ENCODE results near the gene MIX23. TPM values are rescaled to one million over a fixed set of nuclear protein-coding genes. Genes with fewer than 3 reads are reported as not detected.
A peak's percentile ranks its signal among the peaks of the same experiment; 100 is the strongest.

MIX23 gene
- total and polyA plus RNA-seq, 2 of the 4 experiments (the other 2 are of a cell fraction) = 10.0 to 26.7 TPM

DNA sequence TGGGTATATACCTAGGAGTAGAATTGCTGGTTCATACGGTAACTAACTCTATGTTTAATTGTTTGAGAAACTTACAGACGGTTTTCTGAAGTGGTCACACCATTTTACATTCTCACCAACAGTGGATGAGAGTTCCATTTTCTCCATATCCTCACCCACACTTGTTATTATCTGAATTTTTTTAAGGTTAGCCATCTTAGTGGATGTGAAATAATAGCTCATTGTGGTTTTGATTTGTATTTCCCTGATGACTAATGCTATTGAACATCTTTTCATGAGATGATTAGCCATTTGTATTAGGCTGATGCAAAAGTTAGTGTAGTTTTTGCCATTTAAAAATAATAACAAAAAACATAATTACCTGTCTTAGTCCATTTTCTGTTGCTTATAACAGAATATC lies 39.4 kb downstream of the MIX23 start:
- no peaks in the 10 kb centered on the region for H3K9me3 ChIP-seq (ENCODE audit: control insufficient read depth, insufficient read depth, low read length)
- H4K5ac ChIP-seq (ENCODE audit: low read depth, low read length) = no peak overlapping the region
- TF ChIP-seq MXI1 (IDR thresholded peaks at IDR 0.05; ENCODE audit: borderline replicate concordance, low read depth, low read length) (no peak), SMC3 (IDR thresholded peaks at IDR 0.05; ENCODE audit: low read depth, low read length) (no peak), CEBPB (IDR thresholded peaks at IDR 0.05; ENCODE audit: low read depth, low read length) (no peak), RAD21 (IDR thresholded peaks at IDR 0.05; ENCODE audit: low read length) (no peak), RCOR1 (IDR thresholded peaks at IDR 0.05; ENCODE audit: insufficient replicate concordance, low read length) (no peak), RFX5 (IDR thresholded peaks at IDR 0.05; ENCODE audit: low read depth, low read length) (no peak), CTCF (conservative IDR thresholded peaks at IDR 0.05; ENCODE audit: low read depth, low read length) (no peak), CHD1 (IDR thresholded peaks at IDR 0.05; ENCODE audit: low read depth, low read length) (no peak), POLR2A (IDR thresholded peaks at IDR 0.05; ENCODE audit: low read depth, low read length) (no peak), NFE2L2 (IDR thresholded peaks at IDR 0.05; ENCODE audit: low read depth, low read length) (no peak), MAZ (IDR thresholded peaks at IDR 0.05; ENCODE audit: borderline replicate concordance, low read depth, low read length) (no peak)
- H3K27ac ChIP-seq (ENCODE audit: insufficient read depth, low read length) = no peak overlapping the region
- intact Hi-C loops (cut with micrococcal nuclease) = no loop called here
- CTCF ChIA-PET = no interaction called here
- H2AFZ ChIP-seq (replicated peaks; ENCODE audit: low read length, poor library complexity) = no peak overlapping the region
- no peak overlapping the region for H3K56ac ChIP-seq (ENCODE audit: extremely low read depth, insufficient read depth, low read length)
- no peak overlapping the region for H3K23ac ChIP-seq (ENCODE audit: low read depth, low read length)
- WGBS, 2 experiments (ENCODE audit: extremely low coverage in 2 of 2, insufficient read length in 1 of 2) = no CpG with 5 or more reads among the region's 2 CpGs
- peak; percentile 19 for DNase-seq
- no peaks in the 10 kb centered on the region for H4K20me1 ChIP-seq (ENCODE audit: insufficient read depth, low read length)
- no peak overlapping the region for H3K14ac ChIP-seq (replicated peaks; ENCODE audit: low read depth, low read length)
- no peaks in the 10 kb centered on the region for H3K79me1 ChIP-seq (ENCODE audit: low read depth in 1 of 2, low read length in 2 of 2)
- no peak overlapping the region for H4K91ac ChIP-seq (ENCODE audit: insufficient read depth, low read depth, low read length)
- no peak overlapping the region for H3K9ac ChIP-seq (ENCODE audit: low read depth, low read length)
- no peak overlapping the region for H2AK5ac ChIP-seq (ENCODE audit: low read depth, low read length)
- dilution Hi-C loops (cut with HindIII; ENCODE audit: low sequenced_read_pairs, unreplicated experiment) = no loop called here
- BruUV-seq (replicated peaks) = no TSS peak
- no peak overlapping the region for H2BK20ac ChIP-seq (ENCODE audit: low read depth, low read length)
- no peak overlapping the region for H2BK15ac ChIP-seq (ENCODE audit: low read depth, low read length)
- no peaks in the 10 kb centered on the region for H3K4me1 ChIP-seq (ENCODE audit: control insufficient read depth, insufficient read depth, low read length)
- H2AK9ac ChIP-seq (replicated peaks; ENCODE audit: low read depth, low read length, poor library complexity) = no peak overlapping the region
- H3K18ac ChIP-seq (ENCODE audit: low read depth, low read length) = no peak overlapping the region
- H2BK120ac ChIP-seq (ENCODE audit: low read depth, low read length) = no peak overlapping the region
- POLR2A ChIA-PET (ENCODE audit: unreplicated experiment) = no interaction called here
- no peaks in the 10 kb centered on the region for H3K36me3 ChIP-seq (ENCODE audit: control insufficient read depth, insufficient read depth, low read length)
- H3K4me2 ChIP-seq (ENCODE audit: low read depth, low read length) = no peak overlapping the region
- H3K27me3 ChIP-seq (ENCODE audit: control insufficient read depth, insufficient read depth, low read length) = peaks cover 2% of the 10 kb centered on the region; the same call in 1 of the 2 replicates
- in situ Hi-C loops (cut with MboI; ENCODE audit: low sequenced_read_pairs) = no loop called here
- no peak overlapping the region for H2BK5ac ChIP-seq (ENCODE audit: low read depth, low read length, poor library complexity, severe bottlenecking)
- no peaks in the 10 kb centered on the region for H3K9me1 ChIP-seq (ENCODE audit: insufficient read depth, low read length)
- no peak overlapping the region for H3K4me3 ChIP-seq (ENCODE audit: insufficient read depth, low read depth, low read length)
- no peak for ATAC-seq (ENCODE audit: low read depth)
- no peak overlapping the region for H3K4ac ChIP-seq (ENCODE audit: low read depth, low read length)
- no peak overlapping the region for H4K8ac ChIP-seq (ENCODE audit: low read depth in 2 of 2, low read length in 2 of 2)
